Testis (tissue), 2 donors: ENCODE data around the gene SLC4A2.

Experiments used
- CTCF ChIP-seq, 3 experiments: fragments of 450-650 bp in 2 of 3; fragments of 200-600 bp in 1 of 3; sonication (generic) in 1 of 3; IDR thresholded peaks; one replicate each; pipeline ENCODE4 v1.5.1; 2016 to 2019; ENCODE audit warnings: antibody characterized with exemption in 3 of 3, mild to moderate bottlenecking in 2 of 3, moderate library complexity in 1 of 3
- POLR2A ChIP-seq: fragments of 450-650 bp; IDR thresholded peaks from one replicate; pipeline ENCODE4 v1.6.1; 2017; ENCODE audit warnings: antibody characterized with exemption, mild to moderate bottlenecking, moderate library complexity

GRCh38 chr7:151016942-151017341, 42.4 kb upstream of the SLC4A2 start:
- no peak for TF ChIP-seq CTCF (IDR thresholded peaks at IDR 0.05)
- TF ChIP-seq POLR2A: no peak
